Liver (tissue), 2 donors: ENCODE measurements around the gene CAMK2B.

Source experiments
- TF ChIP-seq, protein P1 (sequence below): fragments of 150-350 bp; IDR thresholded peaks from 2 replicates; pipeline ENCODE4 v1.5.1; 2017; ENCODE audit warnings: improper control_type of control experiment, low read depth, low read length; ENCODE audit not compliant: missing input control
- TF ChIP-seq, protein P2 (sequence below): IDR thresholded peaks from 2 replicates; pipeline ENCODE4 v1.6.1; 2016; ENCODE audit warnings: antibody characterized with exemption, mild to moderate bottlenecking
- donor health status: healthy.

DNA sequence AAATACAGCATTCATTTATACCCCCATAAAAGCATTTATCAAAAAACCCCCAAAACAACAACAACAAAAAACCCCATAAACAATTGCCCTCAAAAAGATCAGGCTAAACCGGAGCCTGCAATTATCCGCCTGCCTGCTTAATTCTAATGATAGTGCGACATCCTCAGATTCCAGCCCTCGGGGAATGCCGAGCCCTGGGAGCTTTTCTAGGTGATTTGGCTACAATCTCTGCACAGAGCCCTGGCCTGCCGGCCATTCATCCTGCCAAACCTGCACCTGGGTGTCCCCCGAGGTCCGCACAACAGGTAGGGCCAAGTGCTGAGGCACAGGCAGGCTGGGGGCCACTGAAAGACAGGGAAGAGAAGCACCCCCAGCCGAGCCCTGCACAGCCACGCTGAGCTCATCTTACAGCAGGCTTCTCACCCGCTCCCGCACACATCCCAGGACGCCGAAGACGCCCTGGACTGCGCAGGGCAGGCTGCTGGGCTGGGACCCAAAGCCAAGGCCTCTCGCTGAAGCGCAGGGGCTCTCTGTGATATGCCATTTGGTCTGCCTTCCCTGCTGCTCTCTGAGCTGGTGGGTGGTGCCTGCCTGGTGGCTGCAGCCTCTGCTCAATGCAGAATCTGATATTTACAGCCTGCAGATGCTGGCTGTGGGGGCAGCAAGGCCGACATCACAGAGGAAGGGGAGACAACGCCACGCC is 57.5 kb downstream of the CAMK2B start:
- TF ChIP-seq, protein P1, sequence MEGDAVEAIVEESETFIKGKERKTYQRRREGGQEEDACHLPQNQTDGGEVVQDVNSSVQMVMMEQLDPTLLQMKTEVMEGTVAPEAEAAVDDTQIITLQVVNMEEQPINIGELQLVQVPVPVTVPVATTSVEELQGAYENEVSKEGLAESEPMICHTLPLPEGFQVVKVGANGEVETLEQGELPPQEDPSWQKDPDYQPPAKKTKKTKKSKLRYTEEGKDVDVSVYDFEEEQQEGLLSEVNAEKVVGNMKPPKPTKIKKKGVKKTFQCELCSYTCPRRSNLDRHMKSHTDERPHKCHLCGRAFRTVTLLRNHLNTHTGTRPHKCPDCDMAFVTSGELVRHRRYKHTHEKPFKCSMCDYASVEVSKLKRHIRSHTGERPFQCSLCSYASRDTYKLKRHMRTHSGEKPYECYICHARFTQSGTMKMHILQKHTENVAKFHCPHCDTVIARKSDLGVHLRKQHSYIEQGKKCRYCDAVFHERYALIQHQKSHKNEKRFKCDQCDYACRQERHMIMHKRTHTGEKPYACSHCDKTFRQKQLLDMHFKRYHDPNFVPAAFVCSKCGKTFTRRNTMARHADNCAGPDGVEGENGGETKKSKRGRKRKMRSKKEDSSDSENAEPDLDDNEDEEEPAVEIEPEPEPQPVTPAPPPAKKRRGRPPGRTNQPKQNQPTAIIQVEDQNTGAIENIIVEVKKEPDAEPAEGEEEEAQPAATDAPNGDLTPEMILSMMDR = no peak
- TF ChIP-seq, protein P2, sequence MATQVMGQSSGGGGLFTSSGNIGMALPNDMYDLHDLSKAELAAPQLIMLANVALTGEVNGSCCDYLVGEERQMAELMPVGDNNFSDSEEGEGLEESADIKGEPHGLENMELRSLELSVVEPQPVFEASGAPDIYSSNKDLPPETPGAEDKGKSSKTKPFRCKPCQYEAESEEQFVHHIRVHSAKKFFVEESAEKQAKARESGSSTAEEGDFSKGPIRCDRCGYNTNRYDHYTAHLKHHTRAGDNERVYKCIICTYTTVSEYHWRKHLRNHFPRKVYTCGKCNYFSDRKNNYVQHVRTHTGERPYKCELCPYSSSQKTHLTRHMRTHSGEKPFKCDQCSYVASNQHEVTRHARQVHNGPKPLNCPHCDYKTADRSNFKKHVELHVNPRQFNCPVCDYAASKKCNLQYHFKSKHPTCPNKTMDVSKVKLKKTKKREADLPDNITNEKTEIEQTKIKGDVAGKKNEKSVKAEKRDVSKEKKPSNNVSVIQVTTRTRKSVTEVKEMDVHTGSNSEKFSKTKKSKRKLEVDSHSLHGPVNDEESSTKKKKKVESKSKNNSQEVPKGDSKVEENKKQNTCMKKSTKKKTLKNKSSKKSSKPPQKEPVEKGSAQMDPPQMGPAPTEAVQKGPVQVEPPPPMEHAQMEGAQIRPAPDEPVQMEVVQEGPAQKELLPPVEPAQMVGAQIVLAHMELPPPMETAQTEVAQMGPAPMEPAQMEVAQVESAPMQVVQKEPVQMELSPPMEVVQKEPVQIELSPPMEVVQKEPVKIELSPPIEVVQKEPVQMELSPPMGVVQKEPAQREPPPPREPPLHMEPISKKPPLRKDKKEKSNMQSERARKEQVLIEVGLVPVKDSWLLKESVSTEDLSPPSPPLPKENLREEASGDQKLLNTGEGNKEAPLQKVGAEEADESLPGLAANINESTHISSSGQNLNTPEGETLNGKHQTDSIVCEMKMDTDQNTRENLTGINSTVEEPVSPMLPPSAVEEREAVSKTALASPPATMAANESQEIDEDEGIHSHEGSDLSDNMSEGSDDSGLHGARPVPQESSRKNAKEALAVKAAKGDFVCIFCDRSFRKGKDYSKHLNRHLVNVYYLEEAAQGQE = no peak
